Hematopoietic multipotent progenitor cell treated with erythropoietin and hydrocortisone succinate and interleukin-3 and kit ligand, for 15 days (in vitro differentiated cells): ENCODE measurements around the gene PTPN9.
"Not testable (repeated sequence)": the region's sequence is repeated elsewhere in the genome, so short reads cannot be mapped to it uniquely, and the experiment has no call there.

Experiments used
- DNase-seq: peaks from one replicate; pipeline ENCODE4 v3.0.0-alpha.2; 2015; ENCODE audit warnings: low spot score

PTPN9 gene

DNA sequence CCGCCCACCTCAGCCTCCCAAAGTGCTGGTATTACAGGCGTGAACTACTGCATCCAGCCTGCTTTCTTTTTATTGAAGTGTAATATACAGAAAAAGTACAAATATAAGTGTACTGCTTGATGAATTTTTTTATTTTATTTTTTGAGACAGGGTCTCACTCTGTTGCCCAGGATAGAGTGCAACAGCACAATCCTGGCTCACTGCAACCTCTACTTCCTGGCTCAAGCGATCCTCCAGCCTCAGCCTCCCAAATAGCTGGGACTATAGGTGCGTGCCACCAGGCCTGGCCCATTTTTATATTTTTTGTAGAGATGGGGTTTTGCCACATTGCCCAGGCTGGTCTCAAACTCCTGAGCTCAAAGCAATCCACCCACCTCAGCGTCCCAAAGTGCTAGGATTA lies 3.8 kb upstream of the PTPN9 start:
- DNase-seq, result not testable (repeated sequence)

GRCh38 chr15:75578173-75578947 lies 755 bp downstream of the PTPN9 start:
- DNase-seq, result peak; percentile 28

- no peak for DNase-seq
Observed at GRCh38 chr15:75577401-75578172, 1.5 kb downstream of the PTPN9 start.

- no peak for DNase-seq
Observed at GRCh38 chr15:75573648-75574384, 5.3 kb downstream of the PTPN9 start.

GRCh38 chr15:75570126-75570845 lies 8.8 kb downstream of the PTPN9 start:
- no peak for DNase-seq

DNA sequence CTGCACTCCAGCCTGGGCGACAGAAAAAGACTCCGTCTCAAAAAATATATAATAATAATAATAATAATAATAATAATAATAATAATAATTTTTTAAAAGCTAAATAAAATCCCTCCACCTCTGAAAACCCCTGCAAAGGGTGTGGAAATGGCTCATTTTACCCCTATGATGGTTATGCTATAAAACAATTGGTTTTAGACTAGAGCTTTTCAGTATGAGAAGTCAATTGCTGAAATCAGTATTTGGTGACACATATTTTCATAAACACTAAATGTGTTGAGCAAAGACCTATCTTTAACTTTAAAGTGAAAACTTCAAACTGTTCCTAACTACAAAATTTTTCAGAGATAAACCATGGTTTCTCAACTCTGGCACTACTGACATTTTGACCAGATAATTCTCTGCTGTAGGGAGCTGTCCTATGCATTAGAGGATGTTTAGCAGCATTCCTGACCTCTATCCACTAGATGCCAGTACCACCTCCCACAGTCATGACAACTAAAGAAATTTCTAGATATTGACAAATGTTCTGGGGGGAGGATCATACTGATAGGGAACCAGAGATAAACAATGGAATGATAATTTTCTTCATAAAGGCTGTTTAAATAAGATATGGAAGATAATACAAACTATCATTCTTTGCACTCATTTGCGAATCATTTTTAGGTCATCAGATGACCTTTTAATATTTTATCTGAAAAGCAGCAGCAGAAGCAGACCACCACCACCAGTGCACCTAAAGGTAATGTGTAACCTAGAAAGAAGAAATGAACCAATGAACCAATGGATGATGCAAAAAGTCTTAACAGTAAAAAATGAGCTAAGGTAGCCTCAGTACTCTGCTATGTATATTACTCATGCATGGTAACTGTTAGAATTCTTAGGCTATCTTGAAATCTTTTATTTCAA lies 13.8 kb downstream of the PTPN9 start:
- DNase-seq, result no peak

DNA sequence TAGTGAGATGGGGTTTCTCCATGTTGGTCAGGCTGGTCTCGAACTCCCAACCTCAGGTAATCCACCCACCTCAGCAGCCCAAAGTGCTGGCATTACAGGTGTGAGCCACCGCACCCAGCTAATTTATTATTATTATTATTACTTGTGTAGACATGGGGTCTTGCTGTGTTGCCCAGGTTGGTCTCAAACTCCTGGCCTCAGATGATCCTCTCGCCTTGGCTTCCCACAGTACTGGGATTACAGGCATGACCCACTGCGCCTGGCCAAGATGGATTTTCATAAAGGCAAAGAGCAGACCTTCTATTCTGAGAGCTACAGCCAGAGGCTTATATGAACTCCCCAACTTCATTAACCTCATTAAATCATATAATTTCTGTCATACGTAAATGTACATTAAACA lies 17.2 kb downstream of the PTPN9 start:
- DNase-seq, result no peak

DNA sequence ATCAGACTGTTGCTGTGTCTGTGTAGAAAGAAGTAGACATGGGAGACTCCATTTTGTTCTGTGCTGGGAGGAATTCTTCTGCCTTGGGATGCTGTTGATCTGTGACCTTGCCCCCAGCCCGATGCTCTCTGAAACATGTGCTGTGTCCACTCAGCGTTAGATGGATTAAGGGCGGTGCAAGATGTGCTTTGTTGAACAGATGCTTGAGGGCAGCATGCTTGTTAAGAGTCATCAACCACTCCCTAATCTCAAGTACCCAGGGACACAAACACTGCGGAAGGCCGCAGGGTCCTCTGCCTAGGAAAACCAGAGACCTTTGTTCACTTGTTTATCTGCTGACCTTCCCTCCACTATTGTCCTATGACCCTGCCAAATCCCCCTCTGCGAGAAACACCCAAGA lies 19.8 kb downstream of the PTPN9 start:
- DNase-seq, result not testable (repeated sequence)

GRCh38 chr15:75558955-75559354 lies 20.2 kb downstream of the PTPN9 start:
- DNase-seq, result not testable (repeated sequence)

GRCh38 chr15:75554717-75555116 lies 24.4 kb downstream of the PTPN9 start:
- no peak for DNase-seq

GRCh38 chr15:75553659-75554058 lies 25.5 kb downstream of the PTPN9 start:
- no peak for DNase-seq

DNA sequence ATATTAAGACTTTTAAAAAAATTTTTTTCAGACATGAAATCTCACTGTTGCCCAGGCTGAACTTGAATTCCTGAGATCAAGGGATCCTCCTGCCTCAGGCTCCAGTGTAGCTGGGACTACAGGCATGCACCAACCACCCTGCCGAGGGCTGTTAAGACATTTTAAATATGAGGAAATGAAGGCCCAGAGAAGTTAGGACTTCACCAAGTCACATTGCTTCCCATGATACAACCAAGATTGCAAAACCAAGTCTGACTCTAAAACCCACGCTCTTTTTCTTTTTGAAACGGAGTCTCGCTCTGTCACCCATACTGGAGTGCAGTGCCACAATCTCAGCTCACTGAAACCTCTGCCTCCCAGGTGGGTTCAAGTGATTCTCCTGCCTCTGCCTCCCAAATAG lies 28.0 kb downstream of the PTPN9 start:
- no peak for DNase-seq

DNA sequence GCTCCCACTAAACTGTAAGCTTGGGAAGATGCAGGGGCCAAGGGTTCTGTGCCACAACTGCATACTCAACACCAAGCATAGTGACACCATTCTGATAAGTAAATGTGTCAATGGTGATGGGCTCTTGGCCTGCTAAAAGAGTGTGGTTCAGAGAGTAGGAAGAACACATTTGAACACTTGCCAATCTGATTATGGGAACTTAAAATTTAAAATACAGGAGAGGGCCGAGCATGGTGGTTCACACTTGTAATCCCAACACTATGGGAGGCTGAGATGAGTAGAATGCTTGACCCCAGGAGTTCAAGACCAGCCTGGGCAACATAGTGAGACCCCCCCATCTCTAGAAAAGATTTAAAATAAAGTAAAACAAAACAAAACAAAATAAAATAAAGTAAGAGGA lies 34.1 kb downstream of the PTPN9 start:
- peak; percentile 24 for DNase-seq

- no peak for DNase-seq
Observed at GRCh38 chr15:75544359-75544758, 34.8 kb downstream of the PTPN9 start.

DNA sequence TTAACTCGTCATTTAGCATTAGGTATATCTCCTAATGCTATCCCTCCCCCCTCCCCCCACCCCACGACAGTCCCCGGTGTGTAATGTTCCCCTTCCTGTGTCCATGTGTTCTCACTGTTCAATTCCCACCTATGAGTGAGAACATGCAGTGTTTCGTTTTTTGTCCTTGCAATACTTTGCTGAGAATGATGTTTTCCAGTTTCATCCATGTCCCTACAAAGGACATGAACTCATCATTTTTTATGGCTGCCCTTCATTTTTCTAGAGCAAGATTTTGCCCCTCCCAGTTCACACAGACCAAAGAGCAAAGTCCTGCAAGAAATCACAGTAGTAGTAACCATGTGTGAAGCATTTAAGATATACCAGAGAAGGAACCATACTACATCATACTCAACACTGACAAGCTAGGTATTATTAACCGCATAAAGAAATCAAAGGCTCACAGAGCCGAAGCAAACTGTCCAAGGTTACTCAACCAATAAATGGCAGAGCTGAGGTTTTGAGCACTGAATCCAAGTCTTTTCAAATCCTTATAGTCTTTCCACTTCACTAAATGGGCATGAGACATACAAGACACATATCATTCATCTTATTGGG lies 36.1 kb downstream of the PTPN9 start:
- not testable (repeated sequence) for DNase-seq

DNA sequence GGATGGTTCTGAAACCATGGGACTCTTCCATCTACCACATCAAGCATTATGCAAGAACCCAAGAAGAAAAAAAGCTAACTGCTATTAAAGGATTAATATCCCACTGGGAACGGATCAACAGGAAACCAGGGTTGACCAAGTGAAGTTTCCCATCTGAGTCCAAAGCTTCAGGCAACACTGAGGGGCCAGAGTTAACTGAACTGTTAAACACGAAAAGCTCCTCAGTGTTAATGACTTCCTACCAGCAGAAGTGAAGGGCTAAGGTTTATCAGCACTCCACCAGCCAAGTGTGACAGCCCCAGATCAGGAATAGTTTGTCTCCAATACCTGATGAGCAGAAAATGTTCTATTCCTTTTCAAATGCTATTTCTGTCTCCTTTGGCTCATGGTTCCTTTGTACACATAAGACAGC lies 36.7 kb downstream of the PTPN9 start:
- DNase-seq, result peak; percentile 17

- no peak for DNase-seq
Observed at GRCh38 chr15:75538376-75538775, 40.7 kb downstream of the PTPN9 start.

DNA sequence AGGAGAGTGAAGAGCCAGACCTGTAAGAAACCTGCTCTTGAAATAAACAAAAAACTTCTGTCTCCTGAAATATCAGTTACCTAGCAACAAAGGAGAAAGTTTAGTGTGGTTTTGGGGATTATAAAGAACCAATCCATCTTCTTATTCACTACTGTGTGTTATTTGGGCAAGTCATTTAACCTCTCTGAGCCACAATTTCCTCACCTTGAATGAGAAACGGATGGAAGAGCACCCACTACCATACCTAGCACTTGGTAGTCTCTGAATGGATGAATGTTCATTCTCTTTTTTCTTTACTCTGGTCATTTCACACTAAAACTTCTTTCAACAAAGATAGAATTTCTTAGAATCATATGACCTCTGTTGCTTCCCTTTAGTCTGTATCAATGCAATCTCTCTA lies 45.2 kb downstream of the PTPN9 start:
- DNase-seq, result no peak

- peak; percentile 44 for DNase-seq
Observed at GRCh38 chr15:75532413-75533250, 46.5 kb downstream of the PTPN9 start.

GRCh38 chr15:75531041-75531450 lies 48.1 kb downstream of the PTPN9 start:
- no peak for DNase-seq
